GM21423 (cell line): Measurements from ENCODE around the gene CWC27.
A peak's percentile ranks its signal among the peaks of the same experiment; 100 is the strongest.

Experiments used
- ATAC-seq: cut with Tn5 transposase; IDR thresholded peaks from one replicate; pipeline ENCODE4 v1.9.1; 2021; ENCODE audit warnings: mild to moderate bottlenecking, moderate library complexity; ENCODE audit not compliant: unreplicated experiment

The CWC27 gene

DNA sequence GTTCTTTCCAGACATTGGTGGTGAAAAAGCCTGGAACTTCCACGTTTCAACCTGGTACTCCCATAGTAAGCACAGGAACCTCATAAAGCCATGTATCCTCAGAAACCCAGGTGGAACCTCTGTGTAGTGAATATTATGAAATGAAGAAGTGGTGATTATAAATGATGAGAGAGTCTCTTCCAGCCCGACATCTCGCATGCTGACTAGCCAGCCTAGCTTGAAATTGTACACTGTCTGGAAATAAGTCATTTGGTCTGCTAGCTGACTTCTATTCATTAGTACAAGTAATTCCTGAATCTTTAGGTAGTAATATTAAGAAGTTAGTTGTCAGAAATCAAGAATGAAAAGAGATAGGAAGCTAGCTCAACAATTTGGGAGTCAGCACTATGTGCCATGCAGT is 203.3 kb downstream of the CWC27 start:
- no peak for ATAC-seq

DNA sequence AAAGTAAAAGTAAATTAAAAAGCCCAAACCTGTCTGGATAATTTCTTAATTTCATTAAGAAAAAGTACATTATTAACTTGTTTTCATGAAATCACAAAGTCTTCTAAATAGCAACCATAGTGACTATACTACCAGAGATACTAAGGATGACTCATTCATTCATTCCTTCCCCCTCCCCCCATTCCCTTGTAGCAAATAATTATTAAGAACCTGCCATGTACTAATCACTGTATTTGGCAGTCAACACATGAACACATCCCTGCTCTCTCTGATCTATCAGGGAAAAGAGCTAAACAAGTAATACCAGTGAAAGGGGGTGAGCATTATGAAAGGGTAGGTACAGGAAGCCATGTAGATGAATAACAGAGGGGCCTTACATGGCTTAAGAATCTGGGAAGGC is 203.9 kb downstream of the CWC27 start:
- no peak for ATAC-seq

DNA sequence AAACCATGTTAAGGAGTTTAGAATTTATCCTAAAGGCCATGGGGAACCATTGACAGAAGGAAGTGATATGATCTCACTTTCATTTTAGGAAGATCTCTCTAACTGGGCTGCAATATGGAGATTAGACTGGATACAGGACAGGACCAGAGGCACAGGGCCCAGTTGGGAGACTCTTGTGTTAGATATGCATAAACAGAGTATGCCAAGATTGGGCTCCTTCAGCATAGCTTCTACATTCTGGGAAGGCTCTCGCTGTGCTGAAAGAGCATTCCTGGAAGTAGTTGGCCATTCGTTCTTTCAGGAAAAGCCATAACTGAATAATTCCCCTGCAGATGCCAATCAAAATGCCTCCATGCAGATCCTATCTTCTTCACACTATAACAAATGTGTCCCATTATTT is 204.5 kb downstream of the CWC27 start:
- ATAC-seq = no peak

DNA sequence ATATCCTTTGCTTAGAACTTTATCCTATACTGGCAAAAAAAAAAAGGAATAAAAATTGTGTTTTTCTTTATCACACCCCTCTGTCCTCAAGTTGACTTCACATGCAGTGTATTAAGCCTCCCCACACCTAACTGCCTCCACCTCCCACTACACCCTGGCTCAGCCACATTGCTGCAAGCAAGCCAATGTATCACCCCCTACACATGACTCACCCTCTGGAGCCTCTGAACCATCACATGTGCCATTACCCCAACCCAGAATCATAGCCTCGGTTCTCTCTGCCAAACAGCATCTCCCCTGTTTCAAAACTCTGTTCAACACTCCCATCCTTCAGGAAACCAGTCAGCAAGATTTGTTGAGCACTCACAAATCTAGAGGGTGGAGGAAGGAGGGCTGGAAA is 209.0 kb downstream of the CWC27 start:
- no peak for ATAC-seq

DNA sequence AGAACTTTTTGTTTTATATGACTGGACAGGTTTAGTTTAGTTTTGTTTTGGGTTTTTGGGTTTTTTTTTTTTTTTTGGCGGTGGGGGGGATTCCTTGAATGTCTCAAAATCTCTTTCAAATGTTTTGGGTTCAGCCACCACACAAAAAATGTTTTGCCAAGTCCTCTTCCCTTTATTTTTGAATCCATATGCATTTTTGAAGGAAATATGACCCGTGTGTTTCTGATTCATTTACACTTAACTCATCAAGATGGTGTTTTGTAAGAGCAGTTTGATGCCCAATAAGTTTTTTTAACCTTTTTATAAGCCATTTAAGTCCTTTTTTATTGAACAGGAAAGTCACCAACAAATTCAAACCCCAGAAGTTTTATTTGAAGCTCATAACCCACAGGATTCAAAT is 209.8 kb downstream of the CWC27 start:
- ATAC-seq = no peak

DNA sequence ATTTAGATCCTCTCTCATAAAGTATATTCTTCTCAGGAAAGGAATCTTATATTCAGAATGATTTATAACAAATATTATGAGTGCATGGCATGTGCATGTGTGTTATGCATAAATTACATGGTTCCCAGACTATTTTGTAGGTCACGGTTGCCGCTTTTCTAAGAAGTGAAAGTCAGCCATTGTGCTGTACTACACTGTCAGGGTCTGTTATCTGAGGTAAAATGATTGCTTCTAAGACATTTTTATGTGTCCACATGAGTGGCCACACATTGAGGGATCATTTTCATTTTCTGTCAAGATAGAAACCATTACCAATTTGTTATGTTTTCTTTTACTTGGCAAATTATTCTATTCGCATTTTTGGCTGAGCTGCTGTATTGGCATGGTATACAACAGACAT is 210.8 kb downstream of the CWC27 start:
- ATAC-seq = peak; percentile 62

DNA sequence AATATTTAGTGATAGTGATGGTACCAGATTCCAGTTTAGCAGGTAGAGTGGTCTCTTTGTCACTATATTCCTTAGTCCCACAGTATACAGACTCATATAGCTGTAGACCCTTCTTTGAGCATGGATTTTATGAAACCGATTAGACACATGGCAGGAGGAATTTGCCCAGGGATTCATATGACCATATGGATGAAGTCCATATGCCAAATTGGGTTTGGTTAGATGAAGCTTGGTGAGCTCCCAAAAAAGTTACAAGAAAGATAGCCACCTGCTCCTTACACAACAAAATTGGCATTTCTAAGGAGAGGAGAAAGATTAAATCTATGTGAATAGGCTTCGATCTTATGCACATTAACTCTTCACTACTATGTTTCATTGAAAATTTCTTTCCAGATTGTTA is 211.4 kb downstream of the CWC27 start:
- ATAC-seq = no peak

DNA sequence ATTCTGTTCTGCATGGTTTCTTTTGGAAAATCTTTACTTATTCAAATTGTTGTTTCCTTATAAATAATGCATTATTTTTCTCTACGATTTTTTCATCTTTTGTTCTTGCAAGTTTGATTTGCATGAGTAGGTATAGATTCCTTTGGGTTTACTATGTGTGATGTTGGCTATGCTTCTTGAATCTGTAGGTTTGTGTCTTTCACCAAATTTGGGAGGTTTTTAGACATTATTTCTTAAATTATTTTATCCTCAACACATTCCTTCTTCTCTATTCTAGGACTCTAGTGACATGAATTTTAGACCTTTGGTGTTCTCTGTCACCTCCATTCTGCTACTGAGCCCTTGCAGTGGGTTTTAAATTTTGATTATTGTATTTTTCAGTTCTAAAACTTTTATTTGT is 219.0 kb downstream of the CWC27 start:
- no peak for ATAC-seq

DNA sequence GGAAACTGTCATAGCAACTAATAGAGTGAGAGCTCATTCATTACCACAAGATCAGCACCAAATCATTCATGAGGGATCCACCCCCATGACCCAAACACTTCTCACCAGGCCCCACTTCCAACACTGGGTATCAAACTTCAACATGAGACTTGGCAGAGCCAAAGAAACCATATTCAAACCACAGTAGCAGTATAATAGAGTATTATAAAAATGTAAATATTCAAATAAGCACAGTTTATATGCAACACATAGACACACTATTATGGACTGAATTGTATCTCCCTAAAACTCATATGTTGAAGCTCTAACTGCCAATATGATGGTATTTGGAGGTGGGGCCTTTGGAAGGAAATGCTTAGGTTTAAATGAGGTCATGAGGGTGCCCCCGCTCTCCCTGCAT is 240.5 kb downstream of the CWC27 start:
- no peak for ATAC-seq

DNA sequence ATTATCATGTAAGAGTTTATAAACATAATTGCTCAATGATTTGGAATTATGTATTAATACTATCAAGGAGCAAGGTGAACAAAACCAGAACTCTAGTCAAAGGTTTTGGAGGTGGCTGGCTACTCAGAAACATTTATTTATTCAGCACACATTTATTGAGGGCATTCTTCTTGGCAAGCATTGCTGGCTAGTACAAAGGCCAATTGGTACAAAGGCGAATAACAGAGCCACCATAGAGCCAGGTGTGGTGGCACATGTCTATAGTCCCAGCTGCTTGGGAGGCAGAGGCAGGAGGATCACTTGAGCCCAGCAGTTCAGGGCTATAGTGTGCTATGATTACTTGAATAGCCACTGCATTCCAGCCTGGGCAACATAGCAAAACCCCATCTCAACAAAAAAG is 242.1 kb downstream of the CWC27 start:
- no peak for ATAC-seq

DNA sequence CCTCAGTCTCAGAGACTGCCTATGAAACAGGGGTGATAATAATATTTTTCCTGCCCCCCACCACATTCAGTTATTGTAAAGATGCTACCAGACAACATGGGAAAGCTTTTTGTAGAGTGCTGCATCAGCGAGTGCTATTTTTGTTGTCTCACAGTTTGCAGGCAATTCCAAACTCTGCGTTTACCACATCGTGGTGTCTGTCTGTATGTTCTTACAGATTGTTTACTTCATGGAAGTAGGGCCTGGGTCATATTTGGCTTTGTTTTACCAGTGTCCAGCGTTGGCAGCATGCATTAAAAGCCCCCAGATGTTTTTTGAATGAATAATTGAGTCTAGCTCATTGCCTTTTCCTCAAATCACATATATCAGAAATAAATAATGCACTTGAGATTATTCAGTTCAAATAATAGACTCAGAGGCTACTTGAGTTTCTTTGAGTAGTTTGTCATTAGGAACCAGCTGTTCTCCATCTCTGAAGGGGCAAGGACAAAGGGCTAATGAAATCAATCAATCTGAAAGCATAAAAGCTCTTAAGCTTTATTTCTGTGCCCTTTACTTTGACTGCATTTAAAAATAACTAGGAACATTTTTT is 243.7 kb downstream of the CWC27 start:
- ATAC-seq = no peak

DNA sequence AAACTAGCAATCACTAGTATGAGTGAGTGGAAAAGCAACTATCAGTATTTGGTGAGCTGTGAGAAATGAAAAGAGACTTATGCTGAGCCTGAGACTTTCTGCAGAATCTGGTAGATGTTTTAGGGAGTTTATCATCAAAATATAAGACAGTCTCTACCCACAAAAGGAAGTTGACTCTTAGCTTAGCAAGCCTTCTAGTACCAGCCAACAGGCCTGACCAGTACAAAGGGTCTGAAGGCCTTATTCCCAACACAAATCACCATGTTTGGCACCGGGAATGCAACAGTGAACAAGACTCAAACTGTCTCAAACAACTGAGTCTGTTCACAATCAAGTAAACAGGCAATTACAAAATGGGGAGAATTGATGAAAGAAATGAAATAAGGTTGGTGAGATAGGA is 244.4 kb downstream of the CWC27 start:
- no peak for ATAC-seq

DNA sequence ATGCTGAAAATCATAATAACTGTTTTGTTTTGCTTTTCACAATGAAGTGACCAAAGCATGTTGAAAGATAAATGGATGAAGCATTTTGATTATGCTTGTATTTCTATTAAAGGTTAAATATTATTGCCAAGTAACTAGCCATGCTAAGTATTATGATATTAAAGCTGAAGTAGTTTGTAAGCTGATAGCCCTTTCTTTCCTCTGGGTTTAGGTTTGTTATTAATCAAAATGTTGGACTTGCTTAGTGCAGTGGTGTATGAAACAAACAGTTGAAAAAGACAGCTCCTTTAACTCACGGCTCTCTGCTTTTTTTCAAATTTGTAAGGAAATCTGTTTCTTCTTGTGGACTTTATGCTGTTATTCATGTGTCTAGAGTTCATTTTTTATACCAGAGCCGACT is 246.0 kb downstream of the CWC27 start:
- ATAC-seq = no peak

DNA sequence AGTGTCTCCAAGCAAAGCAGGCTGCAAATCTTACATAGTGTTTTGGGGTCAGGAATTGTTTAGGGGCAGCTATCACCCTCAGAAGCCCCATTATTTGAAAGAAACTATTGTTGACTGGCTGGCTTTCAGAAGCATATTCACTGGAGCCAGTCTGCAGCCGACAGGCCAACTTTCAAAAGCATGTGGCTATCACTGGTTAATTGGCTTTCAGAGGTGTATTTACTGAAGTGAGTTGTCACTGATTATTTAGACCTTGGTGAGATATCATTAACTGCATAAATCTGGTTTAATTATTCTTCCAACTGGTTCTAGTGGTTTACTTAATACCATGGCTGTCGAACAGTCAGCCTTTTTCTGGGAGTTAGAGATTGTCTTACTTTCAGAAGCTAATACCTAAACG is 247.0 kb downstream of the CWC27 start:
- no peak for ATAC-seq

DNA sequence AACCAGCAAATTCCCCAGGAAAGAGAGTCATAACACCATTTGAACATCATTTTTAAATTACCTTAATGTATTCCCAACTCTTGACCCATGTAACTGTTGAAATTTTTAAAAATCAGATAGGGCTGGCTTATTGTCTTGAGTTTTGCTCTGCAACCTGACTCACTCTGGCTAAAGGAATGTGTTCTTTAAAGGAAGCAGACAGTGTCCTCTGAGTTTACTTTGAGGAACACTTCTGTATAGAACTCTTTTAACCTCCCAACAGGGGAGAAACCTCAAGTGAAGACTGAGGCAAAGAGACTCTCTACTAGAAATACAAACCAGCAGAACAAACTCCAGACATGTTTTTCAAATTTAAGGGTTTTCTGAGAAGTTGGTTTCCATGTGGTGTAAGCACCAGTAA is 248.9 kb downstream of the CWC27 start:
- ATAC-seq = no peak

DNA sequence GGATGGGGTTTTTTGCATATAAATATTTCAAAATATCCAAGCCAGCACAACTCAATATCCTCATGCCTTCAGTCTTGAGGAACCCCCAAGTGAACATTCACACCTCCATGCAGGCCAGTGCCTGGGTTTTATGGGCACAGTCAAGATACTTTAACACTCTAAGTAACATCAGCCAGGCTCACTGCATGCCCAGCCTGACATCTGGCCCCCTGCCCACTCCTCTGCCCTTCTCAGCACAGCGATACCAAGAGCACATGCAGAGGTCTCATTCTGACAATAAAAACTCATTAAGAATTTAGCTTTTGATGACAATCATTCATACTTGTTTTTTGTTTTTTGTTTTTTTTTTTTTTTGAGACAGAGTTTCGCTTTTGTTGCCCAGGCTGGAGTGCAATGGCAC is 250.0 kb downstream of the CWC27 start:
- no peak for ATAC-seq

DNA sequence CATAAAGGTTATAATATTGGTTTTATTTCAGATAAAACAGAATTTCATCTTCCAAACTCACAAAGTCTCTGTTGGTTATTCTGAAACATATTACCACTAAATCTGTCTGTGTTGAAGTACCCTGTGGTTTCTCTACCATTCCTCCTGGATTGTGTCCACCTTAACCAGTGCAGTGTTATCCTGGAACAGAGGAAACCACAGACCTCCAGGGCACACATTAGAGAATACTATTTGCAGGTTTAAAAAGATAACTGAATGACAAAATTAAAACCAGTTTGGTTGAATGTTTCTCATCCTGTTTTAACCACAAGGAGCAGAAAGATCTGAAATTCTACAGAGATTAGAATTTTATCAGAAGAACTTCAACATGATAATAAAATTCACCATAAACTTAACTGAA is 251.8 kb downstream of the CWC27 start:
- ATAC-seq = no peak

DNA sequence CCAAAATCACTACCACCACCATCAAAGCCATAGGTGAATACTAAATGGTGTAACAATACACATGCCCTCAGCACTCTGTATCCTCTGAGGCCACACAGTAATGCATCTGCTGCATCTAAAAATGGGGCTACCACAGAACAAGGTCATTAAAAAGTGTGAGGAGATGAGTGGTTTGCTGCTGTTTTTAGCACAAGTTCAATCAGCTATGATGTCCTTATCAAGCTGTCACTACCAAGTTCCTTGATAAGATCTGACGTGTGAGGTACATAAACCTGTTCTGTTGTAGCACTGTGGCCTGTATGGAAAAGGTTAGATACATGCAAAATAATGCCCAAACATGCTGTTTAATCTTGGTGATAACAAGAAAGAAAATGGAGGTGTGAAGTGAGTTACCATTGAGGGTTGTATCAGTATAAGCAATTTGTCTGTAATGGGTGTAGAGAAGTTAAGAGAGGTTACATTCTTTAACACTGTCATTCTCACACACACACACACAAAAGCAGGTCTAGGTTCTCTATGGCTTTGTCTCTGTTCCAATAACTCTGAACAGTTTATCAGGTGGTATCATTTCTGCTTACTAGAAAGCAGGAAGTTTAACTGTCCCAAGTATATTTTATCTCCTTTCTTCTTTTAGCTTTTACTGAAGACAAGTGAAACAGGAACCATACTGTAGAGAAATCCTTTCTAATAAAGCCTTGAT is 252.9 kb downstream of the CWC27 start:
- ATAC-seq = peak; percentile 60

DNA sequence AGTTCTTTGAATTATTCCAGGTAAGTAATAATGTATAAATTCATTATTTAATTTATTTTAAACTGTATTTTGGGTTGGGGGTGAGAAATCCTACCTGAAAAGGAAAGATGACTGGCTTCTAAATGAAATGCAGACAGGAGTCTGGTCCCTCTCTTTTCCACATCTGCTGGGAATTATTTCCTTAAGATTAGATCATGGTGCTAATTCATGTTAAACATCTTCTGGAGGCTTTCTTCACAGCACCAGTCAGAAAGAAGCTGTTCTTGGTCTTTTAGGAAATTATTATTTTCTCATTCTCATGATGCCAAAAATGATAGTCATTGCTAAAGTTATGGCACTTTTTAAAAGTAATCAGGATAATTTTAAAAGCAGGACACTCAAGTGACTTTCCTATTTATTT is 254.2 kb downstream of the CWC27 start:
- ATAC-seq = no peak

DNA sequence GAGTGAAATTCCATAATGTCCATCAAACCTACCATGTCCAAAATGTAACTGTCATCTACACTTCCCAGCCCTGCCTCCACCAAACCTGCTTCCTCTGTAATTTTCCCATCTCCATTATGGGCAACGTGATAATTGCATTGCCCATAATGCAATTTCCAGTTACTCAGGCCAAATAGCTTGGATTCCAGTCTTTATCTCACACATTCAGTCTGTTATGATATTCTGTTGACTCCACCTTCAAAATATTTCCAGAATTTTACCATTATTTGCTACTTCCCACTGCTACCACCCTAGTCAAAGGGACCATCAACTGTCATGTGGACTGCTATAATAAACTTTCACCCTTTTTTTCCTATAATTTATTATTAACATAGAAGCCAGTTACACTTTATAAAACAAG is 256.0 kb downstream of the CWC27 start:
- ATAC-seq = no peak

DNA sequence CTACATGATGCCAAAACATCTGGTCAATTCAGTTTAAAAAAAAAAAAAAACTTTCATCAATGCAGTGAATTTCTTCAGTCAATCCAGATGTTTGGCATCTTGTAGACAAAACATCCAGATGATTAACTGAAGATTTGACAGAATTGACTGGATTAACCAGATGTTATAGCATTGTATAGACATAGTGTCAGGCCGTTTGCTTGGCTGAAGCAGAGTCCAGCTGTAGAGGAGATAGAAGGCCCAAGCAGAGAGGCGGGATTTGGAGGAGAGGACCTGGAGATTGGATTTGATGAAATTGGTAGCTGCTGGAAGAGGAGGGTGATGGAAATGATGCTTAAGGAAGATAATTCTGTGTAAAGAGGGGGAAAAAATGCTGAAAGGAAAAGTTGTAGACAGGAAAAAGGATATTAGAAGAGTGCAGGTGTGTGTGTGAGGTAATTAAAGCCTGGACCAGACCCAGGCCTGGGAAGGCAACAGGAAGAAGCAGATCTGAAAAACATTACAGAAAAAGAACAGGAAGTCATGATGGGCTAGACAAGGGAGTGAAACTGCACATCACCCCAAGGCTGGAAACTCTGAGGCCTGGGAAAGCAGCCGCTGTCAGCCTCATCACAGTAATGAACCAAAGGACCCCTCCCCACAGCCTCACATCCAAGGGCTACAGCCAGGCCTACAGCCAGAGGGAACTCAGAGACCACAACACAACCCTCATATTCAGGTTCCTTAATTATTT is 258.3 kb downstream of the CWC27 start:
- peak; percentile 65 for ATAC-seq

DNA sequence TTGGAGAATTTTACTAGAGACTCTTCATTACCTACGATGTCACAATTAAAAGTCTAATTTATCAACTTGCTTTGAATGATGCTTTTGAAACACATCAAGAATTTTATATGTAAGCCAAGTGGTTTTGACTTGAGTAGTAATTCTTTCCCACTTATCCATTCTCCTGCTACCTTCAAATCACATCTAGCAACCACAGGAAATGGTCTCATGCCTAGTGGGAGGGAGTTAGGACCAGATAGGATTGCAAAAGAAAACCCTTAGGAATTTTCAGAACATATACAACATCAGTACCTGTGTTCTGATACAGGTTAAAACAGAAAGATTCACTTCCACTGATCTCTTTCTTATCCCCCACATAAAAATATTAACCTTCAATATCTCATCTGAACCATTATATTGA is 260.4 kb downstream of the CWC27 start:
- ATAC-seq = no peak
